ENCODE measurements around the gene FRRS1L. TPM values are rescaled to one million over a fixed set of nuclear protein-coding genes. Genes with fewer than 3 reads are reported as not detected.

The FRRS1L gene
- total RNA-seq = 1 to 10 TPM in 1 of 2 donors, under 1 TPM in 1; 0.12 to 1.8 TPM

GRCh38 chr9:109166771-109167601 lies at the start of gene FRRS1L:
Gene FRRS1L, minus strand, starts transcription at chr9:109167249. Its CDS starts 111 bp downstream, at chr9:109167138.
- Histone ChIP-seq H3K4me3 (no peak within 1 kb of the TSS), H3K9me3 (no peaks in the 10 kb centered on the region), H3K27me3 (peaks cover 8% of the 10 kb centered on the region), H3K27ac (no peak within 1 kb of the TSS), H3K9ac (ENCODE audit: low read depth in 2 of 2, low read length in 2 of 2) (no peak within 1 kb of the TSS), H3K4me1 (no peaks in the 10 kb centered on the region), H3K36me3 (no peaks in the 10 kb centered on the region)
- intact Hi-C loops (cut with DNase I) = no loop called here
- no peak for DNase-seq
- TF ChIP-seq CTCF (IDR thresholded peaks at IDR 0.05) = no peak

- H3K9ac ChIP-seq (ENCODE audit: low read depth in 2 of 2, low read length in 2 of 2) = no peak overlapping the region
- no peak overlapping the region for H3K27ac ChIP-seq
- DNase-seq = no peak
- no peaks in the 10 kb centered on the region for H3K36me3 ChIP-seq
- H3K9me3 ChIP-seq = no peaks in the 10 kb centered on the region
- no peaks in the 10 kb centered on the region for H3K4me1 ChIP-seq
- H3K27me3 ChIP-seq = no peaks in the 10 kb centered on the region
- intact Hi-C loops (cut with DNase I) = no loop called here
- no peak overlapping the region for H3K4me3 ChIP-seq
- TF ChIP-seq CTCF (IDR thresholded peaks at IDR 0.05) = no peak
Observed at GRCh38 chr9:109214414-109214813, 47.4 kb upstream of the FRRS1L start.

GRCh38 chr9:109213285-109214121 lies 46.5 kb upstream of the FRRS1L start:
- no peak overlapping the region for H3K9ac ChIP-seq (ENCODE audit: low read depth in 2 of 2, low read length in 2 of 2)
- H3K4me1 ChIP-seq = no peaks in the 10 kb centered on the region
- no peak for TF ChIP-seq CTCF (IDR thresholded peaks at IDR 0.05)
- intact Hi-C loops (cut with DNase I) = no loop called here
- no peak overlapping the region for H3K4me3 ChIP-seq
- no peaks in the 10 kb centered on the region for H3K9me3 ChIP-seq
- H3K27ac ChIP-seq = no peak overlapping the region
- no peaks in the 10 kb centered on the region for H3K36me3 ChIP-seq
- no peak for DNase-seq
- H3K27me3 ChIP-seq = no peaks in the 10 kb centered on the region

- intact Hi-C loops (cut with DNase I) = no loop called here
- H3K27me3 ChIP-seq = no peaks in the 10 kb centered on the region
- no peak for DNase-seq
Observed at GRCh38 chr9:109212768-109213167, 45.7 kb upstream of the FRRS1L start.

More at GRCh38 chr9:109212768-109213167, 45.7 kb upstream of the FRRS1L start:
- Histone ChIP-seq H3K9me3 (no peaks in the 10 kb centered on the region), H3K27ac (no peak overlapping the region), H3K36me3 (no peaks in the 10 kb centered on the region), H3K4me1 (no peaks in the 10 kb centered on the region), H3K9ac (ENCODE audit: low read depth in 2 of 2, low read length in 2 of 2) (no peak overlapping the region), H3K4me3 (no peak overlapping the region)
- no peak for TF ChIP-seq CTCF (IDR thresholded peaks at IDR 0.05)
